HEK293T (cell line): ENCODE data around the gene LHX4.

Experiments used
- ARNT ChIP-seq: fragments of 450-650 bp; IDR thresholded peaks from 2 replicates; pipeline ENCODE4 v1.6.1; 2017; ENCODE audit warnings: mild to moderate bottlenecking
- BHLHE40 ChIP-seq: fragments of 450-650 bp; IDR thresholded peaks from 2 replicates; pipeline ENCODE4 v1.6.1; 2016; ENCODE audit warnings: mild to moderate bottlenecking, moderate library complexity, borderline replicate concordance
- ELF4 ChIP-seq: fragments of 450-650 bp; IDR thresholded peaks from 2 replicates; pipeline ENCODE4 v1.6.1; 2017; ENCODE audit warnings: antibody characterized with exemption
- FOXA1 ChIP-seq: fragments of 450-650 bp; IDR thresholded peaks from 2 replicates; pipeline ENCODE4 v1.6.1; 2016; ENCODE audit warnings: mild to moderate bottlenecking
- FOXM1 ChIP-seq: fragments of 450-650 bp; IDR thresholded peaks from 2 replicates; pipeline ENCODE4 v1.6.1; 2017; ENCODE audit warnings: mild to moderate bottlenecking, borderline replicate concordance
- HDGF ChIP-seq: fragments of 450-650 bp; IDR thresholded peaks from 2 replicates; pipeline ENCODE4 v1.6.1; 2017; ENCODE audit warnings: antibody characterized with exemption, borderline replicate concordance
- NFRKB ChIP-seq: fragments of 450-650 bp; IDR thresholded peaks from 2 replicates; pipeline ENCODE4 v1.6.1; 2016; ENCODE audit warnings: mild to moderate bottlenecking, moderate library complexity
- SP1 ChIP-seq: fragments of 450-650 bp; IDR thresholded peaks from 2 replicates; pipeline ENCODE4 v1.6.1; 2017
- TARDBP ChIP-seq: fragments of 450-650 bp; IDR thresholded peaks from 2 replicates; pipeline ENCODE4 v1.6.1; 2016
- ZNF384 ChIP-seq: fragments of 450-650 bp; IDR thresholded peaks from 2 replicates; pipeline ENCODE4 v1.6.1; 2016

DNA sequence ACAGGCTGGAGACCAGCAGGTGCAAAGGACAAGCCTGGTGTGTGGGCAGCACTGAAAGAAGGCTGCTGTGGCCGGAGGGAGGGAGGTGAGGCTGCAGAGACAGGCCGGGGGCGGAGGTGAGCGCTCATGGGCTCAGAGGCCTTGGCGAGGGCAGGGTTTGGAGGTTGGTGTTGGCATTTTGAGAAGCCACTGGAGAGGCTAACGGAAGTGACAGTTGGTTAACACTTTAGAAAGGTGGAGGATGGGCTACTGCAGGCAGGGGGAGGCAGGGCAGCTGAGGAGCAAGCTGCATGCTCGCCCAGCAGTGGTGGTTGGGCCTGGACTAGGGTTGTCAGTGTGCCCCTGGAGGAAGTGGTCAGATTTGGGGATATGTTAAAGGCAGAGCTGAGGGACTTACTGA, 37.9 kb upstream of the LHX4 start:
- TF ChIP-seq ARNT (no peak), HDGF (no peak), SP1 (no peak), FOXM1 (no peak), BHLHE40 (no peak), NFRKB (no peak), FOXA1 (no peak), ELF4 (no peak), ZNF384 (no peak), TARDBP (no peak)
